MM.1S (cell line): Measurements from ENCODE around the gene FOXD2.

ENCODE experiments used
- CTCF ChIP-seq: fragments of 300-600 bp; sonication (generic); IDR thresholded peaks from 2 replicates; pipeline ENCODE4 v1.5.1; 2016; ENCODE audit warnings: antibody characterized with exemption, low read length, mixed read lengths
- EZH2 ChIP-seq: fragments of 300-600 bp; sonication (generic); optimal IDR thresholded peaks from 2 replicates; pipeline ENCODE3; 2017; ENCODE audit warnings: low read depth, mild to moderate bottlenecking, antibody characterized with exemption, low read length, mixed read lengths

GRCh38 chr1:47483651-47484050 is 45.8 kb downstream of the FOXD2 start:
- TF ChIP-seq CTCF (no peak), EZH2 (no peak)
